Endothelial cell of umbilical vein (primary cell): ENCODE results near the gene SSNA1. TPM values are rescaled to one million over a fixed set of nuclear protein-coding genes. Genes with fewer than 3 reads are reported as not detected.

Source experiments
- BruUV-seq: library from RNA; stranded (reverse); fragments of 400-500 nt; replicated peaks from 2 replicates; lab custom pipeline; 2021; lab: Mats Ljungman, UMichigan
- CTCF ChIA-PET: fragments of 300-600, 350-600 bp; sonication (Branson Sonifier 250); formaldehyde crosslinking; loops from one replicate; lab custom pipeline; 2021; ENCODE audit warnings: antibody characterized with exemption, inconsistent platforms; lab: Charles Lee
- POLR2A ChIA-PET: fragments of 300-600, 350-600 bp; sonication (Branson Sonifier 250); formaldehyde crosslinking; loops from one replicate; lab custom pipeline; 2021; ENCODE audit warnings: antibody characterized with exemption, inconsistent platforms; lab: Charles Lee
- DNase-seq: peaks from one replicate; pipeline ENCODE4 v3.0.0-alpha.2; 2011; ENCODE audit warnings: low read depth, low spot score
- FAIRE-seq: peaks from 2 replicates; lab custom pipeline; 2011; peaks lifted over from hg19 to GRCh38; lab: Jason Lieb, UNC
- H2AFZ ChIP-seq: 2 replicates; pipeline ENCODE4 v1.6.0; 2012; ENCODE audit warnings: low read depth, low read length, control low read depth, inconsistent platforms
- H3K27ac ChIP-seq: 2 replicates; pipeline ENCODE4 v1.5.1; 2011; ENCODE audit warnings: low read depth, mild to moderate bottlenecking, control low read depth, low read length, moderate library complexity; ENCODE audit not compliant: insufficient read depth
- H3K27me3 ChIP-seq, 2 experiments: 2 replicates each; pipeline versions ENCODE4 v1.6.0 to v1.6.1; 2011; ENCODE audit warnings: low read length in 2 of 2, mixed read lengths in 1 of 2; ENCODE audit not compliant: control insufficient read depth in 2 of 2, insufficient read depth in 2 of 2
- H3K36me3 ChIP-seq, 2 experiments: 2 replicates in 1 of 2; 3 replicates in 1 of 2; pipeline ENCODE4 v1.5.1; 2011; ENCODE audit warnings: low read length in 2 of 2, mild to moderate bottlenecking in 1 of 2, moderate library complexity in 1 of 2; ENCODE audit not compliant: control insufficient read depth in 2 of 2, insufficient read depth in 2 of 2; ENCODE audit errors: extremely low read depth in 1 of 2
- H3K4me1 ChIP-seq: 3 replicates; pipeline ENCODE4 v1.5.1; 2011; ENCODE audit warnings: mild to moderate bottlenecking, low read length; ENCODE audit not compliant: control insufficient read depth, insufficient read depth; ENCODE audit errors: extremely low read depth
- H3K4me2 ChIP-seq: 2 replicates; pipeline ENCODE4 v1.6.1; 2011; ENCODE audit warnings: low read length, control low read depth, mixed read lengths; ENCODE audit not compliant: insufficient read depth
- H3K4me3 ChIP-seq, 3 experiments: fragments of 200-600 bp in 1 of 3; sonication (generic), shearing (Covaris generic) in 1 of 3; replicated peaks in 1 of 3; 2 replicates each; pipeline ENCODE4 v1.5.1; 2011 to 2016; ENCODE audit warnings: control low read depth in 3 of 3, low read length in 3 of 3, mild to moderate bottlenecking in 2 of 3, inconsistent platforms in 1 of 3, low read depth in 1 of 3, moderate library complexity in 1 of 3; ENCODE audit not compliant: insufficient read depth in 1 of 3
- H3K79me2 ChIP-seq: 2 replicates; pipeline ENCODE4 v1.6.0; 2012; ENCODE audit warnings: low read length, inconsistent platforms; ENCODE audit not compliant: control insufficient read depth, insufficient read depth
- H3K9ac ChIP-seq: replicated peaks from 2 replicates; pipeline ENCODE3; 2011; ENCODE audit warnings: low read length, control low read depth; ENCODE audit not compliant: insufficient read depth; ENCODE audit errors: extremely low read depth
- H3K9me1 ChIP-seq: replicated peaks from 3 replicates; pipeline ENCODE4 v1.6.0; 2011; ENCODE audit warnings: mild to moderate bottlenecking, low read length; ENCODE audit not compliant: control insufficient read depth, insufficient read depth; ENCODE audit errors: extremely low read depth
- H3K9me3 ChIP-seq: replicated peaks from 2 replicates; pipeline ENCODE4 v1.5.1; 2012; ENCODE audit warnings: low read length, inconsistent platforms; ENCODE audit not compliant: control insufficient read depth, insufficient read depth
- H4K20me1 ChIP-seq: replicated peaks from 2 replicates; pipeline ENCODE3; 2011; ENCODE audit warnings: mild to moderate bottlenecking, low read length; ENCODE audit not compliant: control insufficient read depth, insufficient read depth; ENCODE audit errors: extremely low read depth
- EZH2 ChIP-seq: IDR thresholded peaks from 2 replicates; pipeline ENCODE4 v1.6.1; 2012; ENCODE audit warnings: borderline replicate concordance, low read depth, mild to moderate bottlenecking, moderate library complexity, low read length, inconsistent platforms; ENCODE audit not compliant: severe bottlenecking
- FOS ChIP-seq: IDR thresholded peaks from 2 replicates; pipeline ENCODE4 v1.6.1; 2011; ENCODE audit warnings: mild to moderate bottlenecking, low read length, moderate library complexity, borderline replicate concordance; ENCODE audit not compliant: insufficient read depth
- GATA2 ChIP-seq: IDR thresholded peaks from 2 replicates; pipeline ENCODE4 v1.7.0; 2011; ENCODE audit warnings: low read depth, mild to moderate bottlenecking, moderate library complexity, mixed read lengths, low read length; ENCODE audit not compliant: insufficient read length, insufficient read depth
- JUN ChIP-seq: IDR thresholded peaks from 2 replicates; pipeline ENCODE4 v1.6.1; 2011; ENCODE audit warnings: borderline replicate concordance, low read depth; ENCODE audit not compliant: insufficient read length, insufficient read depth
- MAX ChIP-seq: IDR thresholded peaks from 2 replicates; pipeline ENCODE4 v1.6.1; 2011; ENCODE audit not compliant: insufficient read depth, insufficient read length
- MYC ChIP-seq: IDR thresholded peaks from one replicate; pipeline ENCODE4 v1.6.1; 2011; ENCODE audit warnings: mild to moderate bottlenecking, low read depth, low read length
- POLR2A ChIP-seq: IDR thresholded peaks from 2 replicates; pipeline ENCODE4 v1.6.1; 2012; ENCODE audit warnings: low read depth, mild to moderate bottlenecking, control low read depth, low read length
- POLR2AphosphoS5 ChIP-seq: IDR thresholded peaks from 2 replicates; pipeline ENCODE4 v1.6.1; 2012; ENCODE audit warnings: low read depth, mild to moderate bottlenecking, control low read depth, low read length, moderate library complexity; ENCODE audit not compliant: insufficient read depth
- dilution Hi-C: fragments of 300-500 bp; cut with MboI; formaldehyde crosslinking; loops from one replicate; pipeline ENCODE4 v1.15.0; 2019; ENCODE audit warnings: low sequenced_read_pairs; ENCODE audit not compliant: extremely low pct_ligation_motif_present
- intact Hi-C: fragments of 100-400 bp; cut with micrococcal nuclease; formaldehyde crosslinking; loops from one replicate; pipeline ENCODE4 v1.10.0; 2022
- polyA plus RNA-seq, 4 experiments: library from polyadenylated mRNA; depleted of rRNA in 3 of 4; stranded (reverse) in 3 of 4; unstranded in 1 of 4; fragments of >200 nt; gene quantifications; 2 replicates each; pipeline versions ENCODE4 v1.2.1 to v1.2.3, GENCODE V29; 2011 to 2012; ENCODE audit warnings: missing spikeins in 1 of 4
- total RNA-seq: library from RNA; stranded (reverse); gene quantifications from 2 replicates; pipeline ENCODE4 v1.2.3, GENCODE V29; 2021

The SSNA1 gene
- total and polyA plus RNA-seq, 2 donors (not counting 3 experiments of a cell fraction or from before 2014, with no cell fraction given) = 89.0 to 146 TPM

DNA sequence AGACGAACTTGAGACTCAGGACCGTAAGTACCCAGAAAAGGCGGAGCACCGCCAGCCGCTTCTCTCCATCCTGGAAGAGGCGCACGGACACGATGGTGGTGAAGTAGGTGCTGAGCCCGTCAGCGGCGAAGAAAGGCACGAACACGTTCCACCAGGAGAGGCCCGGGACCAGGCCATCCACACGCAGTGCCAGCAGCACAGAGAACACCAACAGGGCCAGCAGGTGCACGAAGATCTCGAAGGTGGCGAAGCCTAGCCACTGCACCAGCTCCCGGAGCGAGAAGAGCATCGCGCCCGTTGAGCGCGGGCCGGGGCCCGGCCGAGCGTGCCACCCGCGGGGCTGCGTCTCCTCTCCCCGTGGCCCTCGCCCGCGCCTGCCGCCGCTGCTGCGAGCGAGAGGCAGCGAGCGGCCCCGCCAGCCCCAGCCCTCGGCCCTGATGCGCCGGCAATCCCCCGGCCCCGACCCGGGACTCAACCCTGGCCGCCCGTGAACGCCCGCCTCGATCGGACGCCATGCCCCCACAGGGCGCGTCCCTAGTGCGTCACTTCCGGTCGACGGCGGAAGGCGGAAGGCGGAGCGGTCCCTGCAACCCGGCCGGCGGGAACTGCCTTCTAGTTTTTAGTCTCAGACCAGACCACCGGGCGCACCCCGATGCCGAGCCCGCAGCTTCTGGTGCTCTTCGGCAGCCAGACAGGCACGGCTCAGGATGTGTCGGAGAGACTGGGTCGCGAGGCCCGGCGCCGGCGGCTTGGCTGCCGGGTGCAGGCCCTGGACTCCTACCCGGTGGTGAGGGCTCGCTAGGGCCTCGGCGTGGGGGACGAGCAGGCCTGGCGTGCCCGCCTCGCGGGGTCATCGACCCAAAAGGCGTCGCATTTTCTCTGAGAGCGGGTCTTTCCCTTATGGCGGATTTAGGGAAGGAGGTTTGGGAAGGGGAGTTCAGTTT is 16.9 kb downstream of the SSNA1 start, which contains the start of the genes NDOR1 and TMEM203:
NDOR1 (plus strand) TSS at position 575 of the 944 bp plus-strand sequence; CDS start at position 653, 78 bp downstream.
TMEM203 (minus strand) TSS at position 523 of the 944 bp plus-strand sequence; CDS start at position 289, 234 bp downstream.
- ChIA-PET CTCF (interaction anchor here (1.0 to 2.1 kb wide), 6 partner anchors 8 to 36 kb away, joined by 3 to 13 read pairs (median 6); partner anchors contain the start of genes LRRC26, RNF208, RNF224 and SSNA1), POLR2A (interaction anchor here (1.0 to 1.4 kb wide), 2 partner anchors 17 to 35 kb away, joined by 3 to 4 read pairs; partner anchors contain the start of genes SSNA1 and TUBB4B)
- Histone ChIP-seq H2AFZ (peak within 1 kb of the TSS; percentile 65), H3K27me3 (no peaks in the 10 kb centered on the region), H3K4me3 (peak within 1 kb of the TSS; percentile 61 to 68 (median 62)), H4K20me1 (no peaks in the 10 kb centered on the region), H3K36me3 (peaks cover 0 to 5% of the 10 kb centered on the region in 2 experiments), H3K9ac (peak within 1 kb of the TSS; percentile 85), H3K9me3 (no peaks in the 10 kb centered on the region), H3K4me1 (peaks cover 26% of the 10 kb centered on the region), H3K79me2 (peaks cover 35% of the 10 kb centered on the region), H3K27ac (peak within 1 kb of the TSS; percentile 56), H3K9me1 (no peaks in the 10 kb centered on the region), H3K4me2 (peak within 1 kb of the TSS; percentile 83)
- peak; percentile 80 for DNase-seq
- dilution Hi-C loops (no loop called here), intact Hi-C loops (loop anchor here (2.0 kb wide), 1 partner anchor 17 kb away; the partner anchor contains the start of genes ANAPC2 and SSNA1)
- no peak for TF ChIP-seq MYC
- TF ChIP-seq POLR2AphosphoS5 = peak; percentile 98
- no peak for TF ChIP-seq MAX
- TF ChIP-seq POLR2A = peak; percentile 97
- peak; percentile 81 for FAIRE-seq
- TSS peak; percentile 73 for BruUV-seq

DNA sequence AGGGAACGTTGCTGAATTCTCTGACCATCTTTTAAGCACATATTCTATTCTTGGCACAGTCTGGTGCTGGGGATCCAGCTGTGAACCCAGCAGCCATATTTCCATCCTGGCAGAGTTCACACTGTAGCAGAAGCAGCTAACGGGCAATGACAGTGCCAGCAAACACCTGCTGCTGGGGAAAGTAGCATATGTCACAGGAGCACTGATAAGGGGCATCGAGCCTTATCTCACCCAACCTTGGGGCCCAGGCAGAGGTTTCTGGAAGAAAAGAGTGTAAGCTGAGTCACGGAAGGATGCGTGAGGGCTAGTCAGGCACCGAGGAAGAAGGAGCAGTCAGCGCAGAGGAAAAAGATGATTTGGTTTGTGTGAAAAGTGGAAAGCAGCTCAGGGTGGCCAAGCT is 18.1 kb downstream of the SSNA1 start:
- BruUV-seq = no TSS peak

More for the DNA sequence above, 18.1 kb downstream of the SSNA1 start:
- no peak for FAIRE-seq
- dilution Hi-C loops (no loop called here), intact Hi-C loops (no loop called here)
- Histone ChIP-seq H2AFZ (no peak overlapping the region), H4K20me1 (no peaks in the 10 kb centered on the region), H3K36me3 (peaks cover 0 to 5% of the 10 kb centered on the region in 2 experiments), H3K27ac (no peak overlapping the region), H3K4me3 (peak overlapping the region in 1 of 3 experiments; percentile 62), H3K9ac (peak overlapping the region; percentile 85), H3K4me2 (peak overlapping the region; percentile 83), H3K27me3 (no peaks in the 10 kb centered on the region), H3K79me2 (peaks cover 34% of the 10 kb centered on the region), H3K9me3 (no peaks in the 10 kb centered on the region), H3K4me1 (peaks cover 21% of the 10 kb centered on the region), H3K9me1 (no peaks in the 10 kb centered on the region)
- POLR2A ChIA-PET = interaction anchor here (1.0 kb wide), 1 partner anchor 34 kb away, joined by 3 read pairs; the partner anchor contains the start of gene TUBB4B
- CTCF ChIA-PET = interaction anchor here (1.8 kb wide), 1 partner anchor 12 kb away, joined by 4 read pairs; no protein-coding TSS in a partner anchor
- TF ChIP-seq FOS (no peak), GATA2 (no peak), JUN (no peak), EZH2 (no peak)
- no peak for DNase-seq
